ENCODE measurements around the gene PBX3.

DNA sequence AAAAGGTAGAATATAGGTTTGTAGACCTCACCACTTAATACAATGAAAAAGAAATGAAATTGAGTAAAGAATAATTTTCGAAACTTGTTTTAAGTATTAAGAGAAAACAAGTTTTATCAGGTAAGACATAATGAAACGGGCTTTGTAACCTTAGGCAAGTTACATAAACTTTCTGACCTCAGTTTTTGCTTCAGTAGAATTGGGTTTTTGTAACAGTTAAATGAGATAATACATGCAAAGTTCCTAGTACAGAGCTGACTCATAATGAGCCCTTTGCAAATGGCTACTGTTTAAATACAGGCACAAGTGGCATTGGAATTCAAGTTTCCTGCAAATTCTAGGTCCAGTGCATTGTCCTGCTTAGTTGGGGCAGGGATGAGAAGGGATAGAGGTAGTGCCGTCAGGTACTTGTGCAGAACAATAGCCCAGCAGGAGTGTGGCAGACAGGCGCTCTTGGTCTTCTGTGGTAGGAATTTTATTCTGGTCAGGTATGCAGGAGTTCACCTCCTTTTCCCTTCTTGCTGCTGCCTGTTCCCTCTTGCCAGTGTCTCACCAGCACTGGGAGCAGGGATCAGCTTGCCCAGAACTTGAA is 203.8 kb downstream of the PBX3 start:
- TF ChIP-seq, protein P1, sequence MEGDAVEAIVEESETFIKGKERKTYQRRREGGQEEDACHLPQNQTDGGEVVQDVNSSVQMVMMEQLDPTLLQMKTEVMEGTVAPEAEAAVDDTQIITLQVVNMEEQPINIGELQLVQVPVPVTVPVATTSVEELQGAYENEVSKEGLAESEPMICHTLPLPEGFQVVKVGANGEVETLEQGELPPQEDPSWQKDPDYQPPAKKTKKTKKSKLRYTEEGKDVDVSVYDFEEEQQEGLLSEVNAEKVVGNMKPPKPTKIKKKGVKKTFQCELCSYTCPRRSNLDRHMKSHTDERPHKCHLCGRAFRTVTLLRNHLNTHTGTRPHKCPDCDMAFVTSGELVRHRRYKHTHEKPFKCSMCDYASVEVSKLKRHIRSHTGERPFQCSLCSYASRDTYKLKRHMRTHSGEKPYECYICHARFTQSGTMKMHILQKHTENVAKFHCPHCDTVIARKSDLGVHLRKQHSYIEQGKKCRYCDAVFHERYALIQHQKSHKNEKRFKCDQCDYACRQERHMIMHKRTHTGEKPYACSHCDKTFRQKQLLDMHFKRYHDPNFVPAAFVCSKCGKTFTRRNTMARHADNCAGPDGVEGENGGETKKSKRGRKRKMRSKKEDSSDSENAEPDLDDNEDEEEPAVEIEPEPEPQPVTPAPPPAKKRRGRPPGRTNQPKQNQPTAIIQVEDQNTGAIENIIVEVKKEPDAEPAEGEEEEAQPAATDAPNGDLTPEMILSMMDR (IDR thresholded peaks at IDR 0.05), result no peak
- TF ChIP-seq POLR2A (IDR thresholded peaks at IDR 0.05), result no peak
- no peak for TF ChIP-seq EP300 (IDR thresholded peaks at IDR 0.05)
